HG03060 (cell line): ENCODE data around the gene HSD17B12.

Experiments used
- ATAC-seq: cut with Tn5 transposase; IDR thresholded peaks from one replicate; pipeline ENCODE4 v1.9.1; 2021; ENCODE audit warnings: low read depth, moderate number of reproducible peaks; ENCODE audit not compliant: unreplicated experiment

Gene HSD17B12

DNA sequence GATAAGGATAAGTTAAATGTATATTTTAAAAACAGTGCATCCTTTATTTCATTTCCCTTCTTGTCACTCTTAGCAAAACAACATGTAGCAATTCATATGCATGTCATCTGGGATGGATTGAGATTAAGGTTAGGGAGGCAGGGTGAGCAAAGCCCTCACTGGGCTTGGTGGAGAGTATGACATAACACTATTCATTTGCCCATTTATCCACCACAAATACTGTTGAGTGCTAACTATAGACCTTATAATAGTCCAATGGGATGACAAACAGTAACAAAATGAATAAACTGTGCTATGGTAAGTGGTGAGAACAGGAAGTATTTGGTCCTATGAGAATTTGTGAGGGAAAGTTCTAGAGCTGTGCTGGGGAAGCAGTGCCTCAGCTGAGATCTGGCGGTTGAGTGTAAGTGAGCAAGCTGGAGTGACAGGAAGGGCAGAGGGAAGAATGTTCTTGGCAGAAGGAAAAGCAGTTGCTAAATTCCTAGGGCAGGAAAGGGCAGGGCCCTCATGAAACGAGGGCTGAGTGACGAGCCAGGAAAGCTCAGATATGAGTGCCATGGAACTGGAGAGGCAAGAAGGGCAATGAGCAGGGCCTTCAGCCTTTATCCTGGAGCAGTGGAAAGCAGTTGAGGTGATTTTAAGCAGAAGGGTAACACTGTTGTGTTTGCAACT lies 6.7 kb downstream of the HSD17B12 start:
- ATAC-seq, result no peak

DNA sequence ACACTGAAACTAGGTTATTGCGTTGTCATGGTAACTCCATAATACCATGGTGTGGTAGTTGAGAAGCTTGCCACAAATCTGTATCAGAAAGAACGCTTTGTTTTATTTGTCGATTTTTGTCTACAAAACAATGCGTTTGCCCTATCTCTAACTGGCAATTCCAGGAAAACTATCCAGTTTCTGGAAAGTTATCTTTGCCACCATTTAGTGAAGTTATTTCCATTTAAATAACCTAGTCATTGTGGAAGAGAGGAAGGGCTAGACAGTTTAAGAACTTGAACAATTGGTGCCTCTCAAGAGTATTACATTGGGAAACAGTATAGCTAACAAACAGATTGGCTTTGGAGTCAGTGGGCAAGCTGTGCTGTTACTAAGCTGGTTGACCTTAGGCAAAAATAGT lies 7.9 kb downstream of the HSD17B12 start:
- no peak for ATAC-seq

DNA sequence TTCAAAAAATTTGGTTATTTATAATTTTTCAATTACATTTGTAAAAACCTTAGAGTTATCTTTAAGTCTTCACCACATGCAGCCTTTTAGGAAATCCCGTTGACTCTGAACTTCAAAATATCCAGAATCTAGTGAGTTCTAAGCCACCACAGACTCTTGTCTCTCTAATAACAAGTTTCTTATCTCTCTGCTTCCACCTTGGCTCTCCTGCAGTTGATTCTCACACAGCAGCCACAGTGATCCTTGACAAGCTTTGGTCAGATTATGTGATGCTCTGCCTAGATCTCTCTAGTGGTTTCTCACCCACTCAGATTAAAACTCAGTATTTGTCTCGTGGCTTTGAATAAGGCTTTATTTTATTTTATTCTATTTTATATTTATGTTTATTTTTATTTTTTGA lies 8.6 kb downstream of the HSD17B12 start:
- ATAC-seq, result no peak

DNA sequence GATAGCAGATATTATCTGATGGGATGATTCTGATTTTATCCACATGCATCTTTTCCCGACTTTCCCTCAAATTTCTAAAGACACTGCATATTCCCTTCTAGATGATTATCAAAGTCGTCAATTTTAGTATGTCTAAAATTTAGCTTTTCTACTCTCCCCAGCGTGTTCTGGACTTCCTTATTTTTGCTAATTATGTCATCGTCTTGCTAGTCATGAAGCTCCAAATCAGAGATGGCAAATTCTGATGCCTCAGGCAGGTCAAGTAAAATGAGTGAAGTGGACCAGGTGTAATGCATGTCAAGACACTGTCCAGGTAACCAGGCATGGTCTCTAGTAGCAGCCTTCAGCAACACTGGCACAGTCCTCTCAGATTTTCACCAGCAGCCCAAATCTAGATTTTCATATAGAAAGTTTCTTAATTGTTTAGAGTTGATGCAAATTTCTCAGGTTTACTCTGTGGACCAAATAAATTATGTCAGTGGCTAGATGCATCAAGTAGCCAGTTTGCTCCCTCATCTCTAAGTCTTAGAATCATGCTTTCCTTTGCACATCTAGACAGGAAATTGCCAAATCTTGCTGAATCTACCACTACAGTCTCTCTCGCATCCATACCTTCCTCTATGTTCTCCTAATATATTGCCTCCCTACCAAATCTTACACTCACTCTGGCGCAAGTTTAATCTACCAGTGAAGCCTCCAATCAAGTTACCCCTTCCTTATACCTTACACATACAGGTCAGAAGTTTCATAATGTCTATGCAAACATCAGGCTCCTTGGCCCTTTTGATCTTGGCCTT lies 10.6 kb downstream of the HSD17B12 start:
- ATAC-seq, result no peak

DNA sequence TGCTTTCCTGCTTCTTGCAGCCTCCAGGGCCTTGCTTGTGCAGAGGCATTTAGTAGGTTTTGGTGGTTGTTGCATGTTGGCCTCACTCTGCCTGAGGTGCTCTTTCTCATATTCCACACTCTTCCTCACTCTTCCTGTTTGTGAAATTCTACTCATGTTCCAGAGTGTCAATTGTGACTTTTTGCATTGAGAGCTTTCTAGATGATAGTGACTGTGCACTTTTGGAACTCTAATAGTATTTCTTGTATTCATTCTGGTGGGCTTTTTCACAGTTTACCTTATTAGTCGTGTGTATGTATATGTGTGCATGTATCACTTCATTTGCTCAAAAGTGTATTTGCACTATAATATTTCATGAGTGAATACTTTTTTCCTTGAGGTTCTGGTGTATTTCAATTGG lies 11.3 kb downstream of the HSD17B12 start:
- ATAC-seq, result no peak

DNA sequence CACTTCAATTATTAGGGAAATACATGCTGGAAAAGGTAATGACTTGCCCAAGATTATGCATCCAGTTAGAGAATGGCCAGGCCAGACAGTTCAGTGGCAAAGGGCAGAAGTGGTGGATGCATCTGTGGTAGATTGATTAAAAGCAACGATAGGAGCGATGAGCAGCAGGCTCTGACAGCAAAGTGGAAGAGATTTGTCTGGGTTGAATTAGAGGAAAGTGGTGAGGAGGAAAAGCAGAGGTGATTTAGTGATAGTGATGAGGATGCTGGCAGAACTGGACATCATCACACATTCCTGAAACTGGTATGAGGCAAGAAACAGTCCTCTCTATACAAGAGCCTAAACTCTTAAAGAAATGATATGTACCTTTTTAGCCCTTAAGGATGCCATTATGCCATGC lies 12.5 kb downstream of the HSD17B12 start:
- no peak for ATAC-seq

DNA sequence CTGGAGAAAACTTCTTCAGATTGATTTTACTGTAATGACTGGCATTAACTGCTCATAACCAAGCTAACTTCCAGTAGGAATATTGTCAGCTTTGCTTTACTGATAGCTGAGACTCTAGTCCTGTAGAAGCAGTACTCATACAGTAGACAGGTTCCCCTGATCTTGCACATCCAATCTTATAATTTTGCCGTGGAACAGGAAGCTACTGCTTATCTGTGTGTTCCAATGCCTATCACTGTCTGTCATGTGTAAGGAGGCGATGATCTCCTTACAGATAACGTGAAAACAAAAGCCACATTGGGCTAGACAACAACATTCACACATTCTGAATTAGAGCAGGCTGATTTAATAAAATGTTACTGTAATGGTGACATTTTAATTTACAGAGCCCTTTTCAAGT lies 13.2 kb downstream of the HSD17B12 start:
- no peak for ATAC-seq

DNA sequence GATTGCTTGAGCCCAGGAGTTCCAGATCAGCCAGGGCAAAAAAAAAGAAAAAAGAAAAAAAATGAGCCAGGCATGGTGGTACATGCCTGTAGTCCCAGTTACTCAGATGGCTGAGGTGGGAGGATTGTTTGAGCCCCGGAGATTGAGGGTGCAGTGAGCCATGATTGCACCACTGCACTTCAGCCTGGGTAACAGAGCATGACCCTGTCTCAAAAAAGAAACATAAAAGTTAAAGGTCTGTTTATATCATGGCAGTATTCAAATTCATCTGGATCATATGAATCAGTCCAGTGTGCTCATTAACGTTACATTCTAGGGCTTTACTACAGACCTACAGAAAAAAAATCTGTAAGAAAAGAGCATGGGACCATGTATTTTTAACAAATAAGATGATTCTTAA lies 13.9 kb downstream of the HSD17B12 start:
- ATAC-seq, result peak; percentile 88

DNA sequence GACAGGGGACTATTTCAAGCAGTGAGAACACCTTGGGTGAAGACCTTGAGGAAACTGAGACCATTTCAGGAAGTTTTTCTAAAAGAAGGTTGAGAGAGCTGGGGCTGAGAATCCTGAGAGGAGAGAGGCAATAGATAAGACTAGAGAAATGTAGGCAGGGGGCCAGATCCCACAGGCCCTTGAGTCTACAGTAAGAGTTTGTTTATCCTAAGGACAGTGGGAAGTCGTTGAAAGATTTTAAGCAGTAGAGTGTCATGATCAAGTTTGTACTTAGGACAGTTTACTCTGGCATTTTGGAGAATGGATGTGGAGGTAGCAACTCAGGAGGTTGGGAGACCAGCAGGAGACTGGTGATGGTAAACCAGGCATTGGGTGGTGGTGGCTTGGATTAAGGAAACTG lies 17.1 kb downstream of the HSD17B12 start:
- no peak for ATAC-seq

DNA sequence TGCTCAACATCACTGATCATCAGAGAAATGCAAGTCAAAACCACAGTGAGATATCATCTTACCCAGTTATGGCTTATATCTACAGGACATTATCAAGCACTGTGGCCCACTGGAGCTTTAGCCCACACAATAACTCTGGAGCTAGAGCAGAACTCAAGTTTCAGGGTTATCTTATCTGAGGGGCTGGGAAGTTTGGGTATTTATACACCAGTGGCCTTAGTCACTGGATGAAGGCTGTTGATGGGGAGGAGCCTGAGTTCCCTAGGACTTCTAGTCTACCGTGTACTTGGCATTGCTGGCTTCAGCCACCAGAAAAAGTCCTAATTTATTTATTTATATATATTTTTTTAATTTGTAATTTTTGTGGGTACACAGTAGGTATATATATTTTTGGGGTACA lies 19.3 kb downstream of the HSD17B12 start:
- ATAC-seq, result no peak

DNA sequence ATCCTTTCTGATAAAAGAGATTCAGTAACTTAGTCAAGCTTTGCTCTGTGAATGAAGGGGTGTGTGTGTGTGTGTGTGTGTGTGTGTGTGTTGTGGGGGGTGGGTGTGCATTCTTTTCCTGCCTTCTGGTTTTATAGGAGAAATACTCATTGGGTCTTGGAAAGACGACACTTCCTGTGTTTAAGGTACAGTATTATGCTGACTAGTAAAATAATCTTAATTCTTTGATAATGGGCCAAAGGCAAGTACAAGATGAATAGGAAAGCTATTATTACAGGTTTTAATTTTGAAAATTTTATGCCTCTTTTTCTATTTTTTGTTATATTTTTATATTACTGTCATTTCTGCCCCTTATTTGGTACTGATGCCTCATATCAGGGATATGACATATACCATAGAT lies 26.1 kb downstream of the HSD17B12 start:
- no peak for ATAC-seq

DNA sequence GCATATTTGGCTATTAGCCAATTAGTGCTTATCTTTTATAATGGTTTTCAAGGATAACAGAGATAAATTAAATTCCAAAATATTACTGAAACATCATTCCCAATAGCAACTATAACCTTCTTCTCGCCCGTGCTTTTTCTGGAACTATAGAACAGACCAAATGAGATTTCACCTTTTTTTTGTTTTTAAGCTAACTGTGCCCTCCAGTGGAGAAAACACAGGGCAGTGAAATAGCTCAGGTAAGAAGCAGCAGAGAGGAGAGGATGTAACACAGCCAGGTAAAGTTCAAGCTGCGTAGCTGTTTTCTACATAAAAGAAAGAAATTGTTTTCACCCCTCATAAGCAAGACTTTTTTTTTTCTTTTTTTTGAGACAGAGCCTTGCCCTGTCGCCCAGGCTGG lies 28.2 kb downstream of the HSD17B12 start:
- no peak for ATAC-seq

DNA sequence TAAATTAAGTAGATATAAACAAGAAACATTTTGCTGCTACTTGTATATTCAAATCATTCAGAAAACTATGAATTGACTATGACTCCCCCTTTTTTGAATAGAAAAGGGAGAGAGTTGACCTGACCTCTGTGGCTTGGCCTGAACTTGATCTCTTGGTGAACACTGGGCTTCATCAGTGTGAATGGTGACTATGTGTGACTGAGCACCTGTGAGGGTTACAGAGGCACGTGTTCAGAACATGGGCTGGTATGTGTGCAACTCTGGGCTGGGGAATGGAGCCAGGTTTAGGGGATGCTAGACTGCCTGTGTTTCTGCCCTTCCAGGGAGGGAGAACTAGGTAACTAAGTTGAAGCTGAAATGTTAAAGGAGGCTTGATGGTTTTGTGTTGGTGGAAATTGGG lies 29.2 kb downstream of the HSD17B12 start:
- ATAC-seq, result no peak

DNA sequence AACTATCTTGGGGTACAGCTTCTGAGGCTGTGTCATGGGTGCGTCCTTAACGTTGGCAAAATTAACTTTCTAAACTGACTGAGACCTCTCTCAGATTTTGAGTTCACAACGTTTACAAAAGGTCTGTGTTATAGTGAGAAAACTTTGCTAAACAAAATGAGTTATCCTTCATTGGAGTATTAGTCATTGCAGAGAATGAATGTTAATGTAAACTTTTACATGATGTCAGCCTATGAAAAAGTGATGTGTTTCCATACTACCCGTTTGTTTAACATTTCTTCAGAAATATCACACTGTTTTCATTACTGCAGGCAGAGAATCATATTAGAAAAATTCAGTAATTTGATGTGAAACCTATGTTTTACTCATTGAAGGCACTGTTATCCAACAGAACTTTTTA lies 32.1 kb downstream of the HSD17B12 start:
- no peak for ATAC-seq

DNA sequence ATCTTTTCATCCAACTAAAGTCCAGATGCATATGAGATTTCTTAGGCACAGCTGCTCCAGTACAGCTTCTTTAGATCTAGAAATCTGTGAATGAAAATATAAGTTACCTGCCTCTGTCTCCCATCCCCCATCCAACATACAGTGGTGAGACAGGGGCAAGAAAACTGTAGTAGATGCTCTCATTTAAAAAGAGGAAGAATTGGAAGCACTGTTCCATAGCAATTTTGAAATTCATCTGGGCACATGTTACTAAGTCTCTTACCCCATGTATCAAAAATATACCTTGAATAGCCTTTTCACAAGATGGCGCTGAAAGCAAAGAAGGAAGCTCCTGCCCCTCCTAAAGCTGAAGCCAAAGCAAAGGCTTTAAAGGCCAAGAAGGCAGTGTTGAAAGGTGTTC lies 37.8 kb downstream of the HSD17B12 start:
- no peak for ATAC-seq

DNA sequence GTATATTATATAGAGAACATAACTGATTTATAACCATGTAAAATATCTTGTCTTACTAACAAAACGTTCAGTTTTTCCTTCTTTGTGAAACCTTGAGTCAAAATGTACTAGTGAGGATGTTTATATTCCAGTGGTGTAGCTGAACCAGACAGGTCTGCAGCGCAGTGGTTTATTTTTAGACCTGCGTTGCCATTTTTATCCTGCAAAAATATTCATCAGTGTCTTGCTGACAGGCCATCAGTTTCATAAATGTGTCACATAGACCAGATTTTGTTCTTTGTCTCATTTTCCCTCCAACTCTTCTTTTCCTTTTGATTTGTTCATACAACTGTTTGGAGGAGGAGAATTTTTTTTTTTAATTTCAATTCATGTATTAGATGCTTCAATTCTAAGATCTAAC lies 43.1 kb downstream of the HSD17B12 start:
- no peak for ATAC-seq

DNA sequence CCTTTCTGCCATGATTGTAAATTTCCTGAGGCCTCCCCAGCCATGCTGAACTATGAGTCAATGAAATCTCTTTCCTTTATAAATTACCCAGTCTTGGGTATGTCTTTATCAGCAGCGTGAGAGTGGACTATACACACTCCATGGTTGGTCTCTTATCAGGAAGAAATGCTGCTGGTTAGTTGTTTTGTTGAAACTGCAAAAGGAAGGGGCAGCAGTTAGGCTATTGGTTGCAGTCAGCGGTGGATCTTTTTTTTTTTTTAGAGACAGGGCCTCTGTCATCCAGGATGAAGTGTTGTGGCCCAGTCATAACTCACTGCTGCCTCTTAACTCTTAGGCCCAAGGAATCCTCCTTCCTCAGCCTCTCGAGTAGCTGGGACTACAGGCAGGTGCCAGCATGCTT lies 51.7 kb downstream of the HSD17B12 start:
- no peak for ATAC-seq

DNA sequence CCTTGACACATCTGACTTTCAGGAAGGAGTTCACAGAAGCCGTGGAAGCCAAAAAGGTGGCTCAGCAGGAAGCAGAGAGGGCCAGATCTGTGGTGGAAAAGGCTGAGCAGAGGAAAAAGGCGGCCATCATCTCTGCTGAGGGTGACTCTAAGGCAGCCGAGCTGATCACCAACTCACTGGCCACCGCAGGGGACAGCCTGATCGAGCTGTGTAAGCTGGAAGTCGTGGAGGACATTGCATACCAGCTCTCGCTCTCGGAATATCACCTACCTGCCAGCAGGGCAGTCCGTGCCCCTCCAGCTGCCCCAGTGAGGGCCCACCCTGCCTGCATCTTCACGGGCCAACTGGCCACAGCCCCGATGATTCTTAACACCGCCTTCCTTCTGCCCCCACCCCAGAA lies 53.7 kb downstream of the HSD17B12 start:
- ATAC-seq, result no peak

DNA sequence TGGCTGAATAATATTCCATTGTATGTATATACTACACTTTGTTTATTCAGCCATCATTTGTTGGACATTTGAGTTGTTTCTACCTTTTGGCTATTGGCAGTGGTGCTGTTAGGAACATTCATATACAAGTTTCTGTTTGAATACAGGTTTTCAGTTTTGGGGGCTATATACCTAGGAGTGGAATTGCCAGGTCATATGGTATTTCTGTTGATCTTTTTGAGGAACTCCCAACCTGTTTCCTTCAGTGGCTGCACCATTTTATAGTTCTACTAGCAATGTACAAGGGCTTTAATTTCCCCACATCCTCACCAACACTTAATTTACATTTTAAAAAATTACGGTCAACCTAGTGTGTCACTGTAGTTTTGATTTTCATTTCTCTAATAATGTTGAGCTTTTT lies 54.6 kb downstream of the HSD17B12 start:
- no peak for ATAC-seq

DNA sequence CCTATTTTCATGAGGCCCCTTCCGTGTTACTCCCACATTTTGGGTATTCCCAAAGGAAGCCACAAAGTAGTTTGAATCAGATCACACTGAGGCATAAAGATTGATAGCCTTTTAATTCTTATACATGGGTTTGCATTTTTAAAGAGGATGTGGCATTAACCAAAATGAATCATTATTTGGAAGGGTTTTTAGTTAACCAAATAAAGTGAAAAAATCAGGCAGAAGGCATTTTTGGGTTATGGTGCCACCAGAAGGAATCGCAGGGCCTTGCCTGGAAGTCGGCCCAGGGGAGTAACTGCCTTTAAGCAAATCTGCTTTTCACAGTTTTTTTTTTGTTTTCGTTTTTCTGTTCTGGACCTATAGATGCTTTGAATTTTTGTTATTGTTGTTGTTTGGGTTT lies 55.4 kb downstream of the HSD17B12 start:
- no peak for ATAC-seq

DNA sequence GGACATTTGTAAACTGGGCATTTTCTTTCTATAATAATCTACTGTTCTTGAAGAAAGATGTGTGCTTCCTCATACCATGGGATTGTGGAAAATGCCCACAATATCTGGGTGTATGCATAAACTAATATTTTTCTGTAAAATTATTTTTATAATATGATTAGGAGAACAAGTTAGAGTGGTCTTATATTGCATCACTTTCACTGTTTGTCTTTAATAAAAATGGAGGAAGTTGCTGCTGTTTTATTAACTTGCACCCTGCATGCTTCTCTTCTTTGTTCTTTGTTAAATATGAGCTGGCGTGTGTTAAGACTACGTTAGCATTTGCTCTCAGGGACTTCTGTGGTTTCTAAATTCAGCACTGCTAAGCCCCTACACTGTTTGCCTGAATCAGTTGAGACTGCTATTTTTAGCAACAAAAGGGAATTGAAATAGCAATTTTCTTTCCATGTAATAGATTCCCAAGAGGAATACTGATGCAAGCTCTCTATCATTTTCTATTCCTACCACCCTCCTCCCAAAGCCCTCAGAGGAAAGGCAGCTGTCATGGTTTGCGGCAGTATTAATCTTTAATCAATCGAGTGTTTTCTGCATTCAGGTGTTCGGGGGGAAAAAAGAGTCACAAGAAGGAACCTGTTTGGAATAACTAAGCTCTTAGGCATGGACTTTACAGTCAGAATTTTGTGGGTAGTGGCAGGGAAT lies 56.1 kb downstream of the HSD17B12 start:
- ATAC-seq, result no peak

DNA sequence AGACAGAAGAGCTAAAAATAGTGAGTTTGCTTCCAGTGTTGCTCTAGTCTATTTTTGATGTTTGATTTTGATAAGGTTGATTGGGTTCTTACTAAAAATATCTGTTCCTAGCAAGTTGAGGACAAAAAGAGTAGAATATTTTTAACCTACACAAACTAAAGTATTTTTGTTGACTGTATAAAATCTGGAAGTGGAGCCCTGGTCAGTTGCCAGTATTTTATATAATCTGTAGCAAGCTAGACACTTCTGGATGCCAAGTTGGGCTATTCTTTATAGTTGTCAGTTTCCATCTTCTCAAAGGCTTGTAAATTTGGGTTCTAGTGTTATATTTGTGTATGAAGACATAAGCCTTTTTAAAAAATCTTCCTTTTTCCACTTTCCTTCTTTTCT lies 56.7 kb downstream of the HSD17B12 start:
- ATAC-seq, result no peak
